Fibroblast of lung (primary cell): ENCODE results near the gene HDHD3. TPM values are rescaled to one million over a fixed set of nuclear protein-coding genes. Genes with fewer than 3 reads are reported as not detected.

ENCODE experiments used
- DNase-seq, 2 donors: peaks; one replicate each; pipeline versions ENCODE4 v3.0.0 to v3.0.0-alpha.2; 2010; ENCODE audit warnings: low read depth in 2 of 2
- H2AFZ ChIP-seq: 2 replicates; pipeline ENCODE4 v1.5.1; 2012; ENCODE audit warnings: low read length, control low read depth, inconsistent platforms
- H3K27ac ChIP-seq: 2 replicates; pipeline ENCODE4 v1.5.1; 2011; ENCODE audit warnings: low read length, control low read depth; ENCODE audit not compliant: insufficient read depth
- H3K27me3 ChIP-seq: 2 replicates; pipeline ENCODE4 v1.5.1; 2011; ENCODE audit warnings: mild to moderate bottlenecking, low read length; ENCODE audit not compliant: control insufficient read depth, insufficient read depth
- H3K36me3 ChIP-seq: 2 replicates; pipeline ENCODE4 v1.5.1; 2011; ENCODE audit warnings: low read length; ENCODE audit not compliant: control insufficient read depth, insufficient read depth
- H3K4me1 ChIP-seq: 2 replicates; pipeline ENCODE4 v1.5.1; 2011; ENCODE audit warnings: low read length; ENCODE audit not compliant: control insufficient read depth, insufficient read depth; ENCODE audit errors: extremely low read depth
- H3K4me2 ChIP-seq: 2 replicates; pipeline ENCODE4 v1.5.1; 2011; ENCODE audit warnings: low read length, control low read depth; ENCODE audit not compliant: insufficient read depth; ENCODE audit errors: extremely low read depth
- H3K4me3 ChIP-seq, 4 experiments: fragments of 200-600 bp in 1 of 4; sonication (generic) in 1 of 4; replicated peaks in 1 of 4; 2 replicates each; pipeline ENCODE4 v1.5.1; 2011 to 2016; ENCODE audit warnings: low read length in 4 of 4, low read depth in 3 of 4, mild to moderate bottlenecking in 3 of 4, control low read depth in 2 of 4, inconsistent platforms in 1 of 4, mixed read lengths in 1 of 4; ENCODE audit not compliant: insufficient read depth in 1 of 4; ENCODE audit errors: control extremely low read depth in 1 of 4
- H3K79me2 ChIP-seq: 2 replicates; pipeline ENCODE4 v1.5.1; 2012; ENCODE audit warnings: mild to moderate bottlenecking, low read length, inconsistent platforms; ENCODE audit not compliant: control insufficient read depth, insufficient read depth
- H3K9ac ChIP-seq: 2 replicates; pipeline ENCODE4 v1.5.1; 2011; ENCODE audit warnings: mild to moderate bottlenecking, low read length, control low read depth; ENCODE audit not compliant: insufficient read depth
- H3K9me3 ChIP-seq: 2 replicates; pipeline ENCODE4 v1.5.1; 2012; ENCODE audit warnings: low read depth, low read length; ENCODE audit not compliant: control insufficient read depth, insufficient read depth
- H4K20me1 ChIP-seq: 2 replicates; pipeline ENCODE4 v1.5.1; 2011; ENCODE audit warnings: low read length; ENCODE audit not compliant: control insufficient read depth, insufficient read depth; ENCODE audit errors: extremely low read depth
- CTCF ChIP-seq, 2 donors: IDR thresholded peaks in 1 of 2; conservative IDR thresholded peaks in 1 of 2; 1 replicate in 1 of 2; 2 replicates in 1 of 2; pipeline ENCODE4 v1.5.1; 2011 to 2012; ENCODE audit warnings: low read length in 2 of 2, control low read depth in 1 of 2, inconsistent platforms in 1 of 2, low read depth in 1 of 2, mild to moderate bottlenecking in 1 of 2
- EZH2 ChIP-seq: IDR thresholded peaks from 2 replicates; pipeline ENCODE4 v1.5.1; 2012; ENCODE audit warnings: low read length, control low read depth, mild to moderate bottlenecking; ENCODE audit errors: missing control alignments
- polyA plus RNA-seq, 2 donors: library from polyadenylated mRNA; depleted of rRNA in 1 of 2; stranded (reverse) in 1 of 2; unstranded in 1 of 2; fragments of >200 nt; gene quantifications; 2 replicates each; pipeline ENCODE4 v1.2.1, GENCODE V29; 2011 to 2012; ENCODE audit warnings: missing spikeins in 1 of 2
- total RNA-seq: library from RNA; depleted of rRNA; stranded (reverse); fragments of >200 nt; gene quantifications from 2 replicates; pipeline ENCODE4 v1.2.1, GENCODE V29; 2014

The HDHD3 gene
- total and polyA plus RNA-seq, 2 donors (not counting 1 experiment from before 2014, with no cell fraction given), result 6.5 to 14.2 TPM

- no peak overlapping the region for H3K9ac ChIP-seq
- H2AFZ ChIP-seq, result no peak overlapping the region
- no peak for DNase-seq
- no peaks in the 10 kb centered on the region for H3K36me3 ChIP-seq
- H3K79me2 ChIP-seq, result no peaks in the 10 kb centered on the region
- peaks cover 3% of the 10 kb centered on the region for H3K4me1 ChIP-seq
- H4K20me1 ChIP-seq, result no peaks in the 10 kb centered on the region
- H3K4me2 ChIP-seq, result no peak overlapping the region
- no peak overlapping the region for H3K4me3 ChIP-seq
- no peaks in the 10 kb centered on the region for H3K27me3 ChIP-seq
- no peak for TF ChIP-seq CTCF (conservative IDR thresholded peaks at IDR 0.05 in 1 of 2, IDR thresholded peaks at IDR 0.05 in 1 of 2; ENCODE audit: low read depth in 1 of 2, low read length in 2 of 2)
- TF ChIP-seq EZH2, result no peak
- no peak overlapping the region for H3K27ac ChIP-seq
- H3K9me3 ChIP-seq, result no peaks in the 10 kb centered on the region
These were observed 11.8 kb downstream of the HDHD3 start for GRCh38 chr9:113364951-113365350.

GRCh38 chr9:113363336-113363735 is 13.4 kb downstream of the HDHD3 start:
- Histone ChIP-seq H3K27me3 (no peaks in the 10 kb centered on the region), H3K9me3 (no peaks in the 10 kb centered on the region), H3K4me1 (peaks cover 3% of the 10 kb centered on the region), H3K9ac (no peak overlapping the region), H3K27ac (no peak overlapping the region), H3K4me3 (no peak overlapping the region), H3K36me3 (no peaks in the 10 kb centered on the region), H3K4me2 (no peak overlapping the region), H3K79me2 (no peaks in the 10 kb centered on the region), H4K20me1 (no peaks in the 10 kb centered on the region), H2AFZ (no peak overlapping the region)
- DNase-seq, result no peak
- TF ChIP-seq CTCF (conservative IDR thresholded peaks at IDR 0.05 in 1 of 2, IDR thresholded peaks at IDR 0.05 in 1 of 2; ENCODE audit: low read depth in 1 of 2, low read length in 2 of 2) (no peak), EZH2 (no peak)

- H3K4me2 ChIP-seq, result peak overlapping the region; percentile 66
- no peaks in the 10 kb centered on the region for H3K36me3 ChIP-seq
- no peak overlapping the region for H3K9ac ChIP-seq
- peak; percentile 19 to 44 for DNase-seq
- H3K27me3 ChIP-seq, result peaks cover 4% of the 10 kb centered on the region
- TF ChIP-seq CTCF (conservative IDR thresholded peaks at IDR 0.05 in 1 of 2, IDR thresholded peaks at IDR 0.05 in 1 of 2; ENCODE audit: low read depth in 1 of 2, low read length in 2 of 2) (no peak), EZH2 (no peak)
- no peak overlapping the region for H2AFZ ChIP-seq
- H3K9me3 ChIP-seq, result no peaks in the 10 kb centered on the region
- H4K20me1 ChIP-seq, result no peaks in the 10 kb centered on the region
- H3K4me1 ChIP-seq, result peaks cover 3% of the 10 kb centered on the region
- H3K79me2 ChIP-seq, result no peaks in the 10 kb centered on the region
- H3K4me3 ChIP-seq, result no peak overlapping the region
- H3K27ac ChIP-seq, result no peak overlapping the region
These were observed 15.3 kb downstream of the HDHD3 start for GRCh38 chr9:113361304-113362018.
